Measurements from ENCODE around the gene BRI3BP.
"Not testable (repeated sequence)": the region's sequence is repeated elsewhere in the genome, so short reads cannot be mapped to it uniquely, and the experiment has no call there.

BRI3BP gene

DNA sequence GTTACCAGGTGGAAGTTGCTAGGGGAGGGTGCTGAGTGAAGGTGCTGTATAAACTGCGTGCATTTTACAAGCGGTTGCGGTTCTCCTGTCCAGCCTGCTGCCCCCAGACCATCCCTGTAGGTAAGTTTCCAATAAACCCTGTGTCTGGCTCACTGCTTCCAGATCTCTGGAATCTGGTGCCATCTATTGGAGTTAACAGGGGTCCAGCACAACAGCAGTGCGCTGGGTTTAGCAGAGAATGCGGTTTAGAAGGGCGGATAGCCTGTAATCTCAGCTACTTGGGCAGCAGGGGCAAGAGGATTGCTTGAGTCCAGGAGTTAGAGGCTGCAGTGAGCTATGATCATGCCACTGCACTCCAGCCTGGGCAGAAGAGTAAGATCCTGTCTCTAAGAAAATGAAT is 76.7 kb downstream of the BRI3BP start:
- DNase-seq: no peak

DNA sequence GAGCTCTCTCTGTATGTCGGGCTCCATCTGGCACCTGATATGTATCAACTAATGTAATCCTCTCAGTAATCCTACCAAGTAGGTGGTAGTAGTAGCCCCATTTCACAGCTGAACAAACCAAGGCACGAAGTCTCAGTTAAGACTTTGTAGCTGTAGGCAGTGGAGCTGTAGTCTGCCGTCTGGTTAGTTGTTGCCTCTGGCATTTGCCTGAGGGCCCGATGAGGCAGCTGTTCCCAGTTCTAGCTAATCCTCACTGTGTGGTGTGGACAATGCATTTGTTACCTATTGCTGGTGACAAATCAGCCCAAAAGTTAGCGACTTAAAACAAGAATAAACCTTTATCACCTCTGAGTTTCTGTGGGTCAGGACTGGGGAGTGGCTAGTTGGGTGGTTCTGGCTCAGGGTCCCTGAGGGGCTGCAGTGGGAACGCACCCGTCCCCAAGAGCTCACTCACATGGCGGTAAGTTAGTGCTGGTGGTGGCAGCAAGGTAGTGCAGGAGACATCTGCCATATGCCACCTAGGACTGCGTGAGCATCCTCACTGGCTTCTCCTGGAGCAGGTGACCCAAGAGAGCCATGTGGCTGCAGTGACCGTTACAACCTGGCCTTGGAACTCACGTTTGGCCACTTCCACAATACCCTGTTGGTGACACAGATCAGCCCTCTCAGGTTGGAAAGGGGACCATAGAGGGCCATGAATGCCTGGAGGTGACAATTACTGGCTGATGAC is 77.4 kb downstream of the BRI3BP start:
- no peak for DNase-seq

DNA sequence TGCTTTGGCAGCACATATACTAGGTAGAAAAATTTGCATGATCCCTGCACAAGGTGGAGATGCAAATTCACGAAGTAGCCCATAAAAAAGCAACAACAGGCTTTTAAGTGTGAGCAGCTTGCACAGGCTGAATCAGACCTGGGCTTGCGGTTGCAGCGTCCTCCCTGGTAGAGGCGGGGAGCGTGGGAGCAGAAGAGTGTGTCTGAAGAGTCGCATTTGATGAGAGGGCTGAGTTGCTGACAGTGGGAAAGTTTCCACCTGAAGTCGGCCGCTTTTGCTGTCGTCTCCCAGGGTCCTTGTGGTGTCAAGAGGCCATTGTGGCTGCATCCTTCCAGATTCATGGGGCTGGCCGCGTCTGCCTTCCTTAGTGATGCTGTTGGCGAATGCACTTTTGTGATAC is 78.0 kb downstream of the BRI3BP start:
- DNase-seq: no peak

DNA sequence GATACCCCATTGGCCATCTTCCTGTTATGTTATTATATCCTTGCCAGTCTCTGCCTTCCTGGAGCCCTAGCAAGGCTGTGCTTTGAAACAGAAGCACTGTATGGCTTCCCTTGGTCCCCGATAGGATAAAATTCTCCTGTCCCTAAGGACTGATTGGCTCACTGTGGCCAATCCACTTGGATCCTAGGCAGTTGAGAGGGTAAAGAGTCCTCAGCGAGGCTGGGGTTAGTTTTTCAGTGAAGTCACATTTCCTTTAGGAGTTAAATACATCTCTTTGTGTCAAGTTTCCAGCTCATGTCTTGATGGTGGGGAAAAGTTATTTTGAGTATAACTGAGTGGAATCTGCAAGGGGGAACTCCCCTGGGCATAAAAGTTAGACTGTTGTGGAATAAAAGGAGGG is 79.1 kb downstream of the BRI3BP start:
- DNase-seq: no peak

DNA sequence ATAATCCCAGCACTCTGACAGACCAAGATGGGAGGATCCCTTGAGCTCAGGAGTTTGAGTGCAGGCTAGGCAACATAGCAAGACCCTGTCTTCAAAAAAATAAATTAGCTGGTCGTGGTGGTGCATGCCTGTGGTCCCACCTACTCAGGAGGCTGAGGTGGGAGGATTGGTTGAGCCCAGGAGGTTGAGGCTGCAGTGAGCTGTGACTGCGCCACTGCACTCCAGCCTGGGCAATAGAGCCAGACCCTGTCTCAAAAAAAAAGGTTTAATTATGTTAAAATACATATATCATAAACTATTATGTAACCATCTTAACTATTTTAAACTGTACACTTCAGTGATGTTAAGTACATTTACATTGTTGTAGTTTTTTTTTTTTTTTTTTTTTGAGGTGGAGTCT is 80.8 kb downstream of the BRI3BP start:
- not testable (repeated sequence) for DNase-seq

DNA sequence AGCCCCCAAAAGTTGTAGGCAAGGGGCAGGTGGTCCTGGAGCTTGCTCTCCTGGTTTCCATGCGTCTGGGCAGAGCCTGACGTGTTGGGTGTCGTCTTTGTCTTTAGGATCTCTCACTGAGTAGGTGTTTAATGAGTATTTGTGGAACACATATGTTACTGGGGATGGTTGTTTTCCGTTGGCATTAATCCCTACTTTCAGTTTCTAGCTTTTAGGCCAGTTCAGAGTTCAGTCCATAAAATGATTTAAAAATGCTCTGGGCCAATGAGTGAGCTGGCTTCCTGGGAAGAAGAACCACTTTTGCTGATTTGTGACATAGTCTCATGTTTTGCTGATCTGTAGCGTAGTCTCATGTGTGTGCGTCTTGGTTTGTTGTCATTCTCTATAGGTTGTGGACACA is 82.7 kb downstream of the BRI3BP start:
- DNase-seq: no peak

DNA sequence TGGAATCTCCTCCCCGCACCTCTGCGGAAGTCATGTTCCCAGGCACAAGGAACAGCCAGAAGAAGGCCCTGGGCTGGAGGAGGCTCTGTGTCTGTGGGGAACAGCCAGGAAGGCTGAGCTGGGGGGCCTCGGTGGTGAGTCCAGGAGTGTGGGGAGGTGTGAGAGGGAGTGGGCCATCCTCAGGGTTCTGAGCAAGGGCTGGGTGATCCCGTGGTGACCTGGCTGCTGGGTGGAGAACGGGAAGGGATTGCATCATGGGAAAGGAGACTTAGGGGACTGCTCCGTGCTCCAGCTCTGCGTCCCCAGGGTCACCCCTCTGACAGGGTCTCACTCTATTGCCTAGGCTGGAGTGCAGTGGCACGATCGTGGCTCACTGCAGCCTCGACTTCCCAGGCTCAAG is 85.6 kb downstream of the BRI3BP start:
- DNase-seq: no peak

DNA sequence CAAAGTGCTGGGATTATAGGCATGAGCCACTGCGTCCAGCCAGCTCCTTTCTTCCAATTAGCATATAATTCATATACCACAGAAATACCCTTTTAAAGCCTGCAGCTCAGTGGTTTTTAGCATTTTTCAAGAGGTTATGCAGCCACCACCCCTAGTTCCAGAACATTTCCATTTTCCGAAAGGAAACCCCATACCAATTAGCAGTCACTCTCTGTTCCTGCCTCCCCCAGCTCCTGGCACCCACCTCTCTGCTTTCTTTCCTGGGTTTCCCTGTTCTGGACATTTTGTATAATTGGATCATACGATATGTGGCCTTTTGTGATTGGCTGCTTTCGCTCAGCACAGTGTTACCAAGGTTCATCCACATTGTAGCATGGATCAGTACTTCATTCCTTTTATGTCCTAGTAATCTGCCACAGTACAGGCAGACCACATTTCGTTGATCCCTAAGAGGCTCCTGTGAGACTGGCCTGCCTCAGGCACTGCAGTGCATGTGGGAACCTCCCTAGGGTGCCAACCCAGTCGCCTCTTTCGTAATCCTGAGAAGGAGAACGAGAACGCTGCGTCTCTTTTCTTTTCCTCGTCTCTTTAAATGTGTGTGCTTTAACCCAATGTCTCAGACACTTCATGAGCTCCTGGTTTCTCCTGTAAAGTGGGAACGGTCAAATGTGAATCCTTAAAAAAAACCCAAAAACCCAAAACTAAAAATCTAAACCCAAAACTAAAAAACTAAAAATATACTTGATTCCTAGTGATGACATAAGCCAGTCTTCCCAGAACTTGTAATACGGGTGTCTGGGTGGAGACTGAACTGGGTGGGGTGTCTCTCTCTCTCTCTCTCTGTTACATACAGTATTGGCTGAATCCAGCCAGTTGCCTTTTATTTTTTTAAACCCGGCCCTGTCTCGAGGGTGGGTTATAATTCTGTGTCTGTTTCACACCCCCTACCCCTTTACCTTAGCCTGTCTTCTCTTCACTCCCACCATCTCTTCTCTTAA is 86.5 kb downstream of the BRI3BP start:
- DNase-seq: peak; percentile 20 to 22 (median 21)
